Smooth muscle cell (in vitro differentiated cells): ENCODE data around the gene FOXA3. TPM values are rescaled to one million over a fixed set of nuclear protein-coding genes. Genes with fewer than 3 reads are reported as not detected.
A peak's percentile ranks its signal among the peaks of the same experiment; 100 is the strongest.

Source experiments
- DNase-seq: peaks from one replicate; lab custom pipeline; 2025; ENCODE audit not compliant: unreplicated experiment; lab: John Stamatoyannopoulos, UW
- H2AFZ ChIP-seq: fragments of 200-600 bp; sonication (generic); 2 replicates; pipeline ENCODE4 v1.6.0; 2016; ENCODE audit warnings: antibody characterized with exemption, low read depth, mild to moderate bottlenecking
- H3F3A ChIP-seq: fragments of 200-600 bp; sonication (generic); 2 replicates; pipeline ENCODE4 v1.6.0; 2017; ENCODE audit warnings: antibody characterized with exemption, low read depth
- H3K27ac ChIP-seq: fragments of 200-600 bp; sonication (generic); 2 replicates; pipeline ENCODE4 v1.5.1; 2016; ENCODE audit warnings: low read depth, mild to moderate bottlenecking
- H3K27me3 ChIP-seq: fragments of 200-600 bp; sonication (generic); 2 replicates; pipeline ENCODE4 v1.6.1; 2016; ENCODE audit warnings: low read depth, mild to moderate bottlenecking
- H3K36me3 ChIP-seq: fragments of 200-600 bp; sonication (generic); 2 replicates; pipeline ENCODE4 v1.5.1; 2016; ENCODE audit warnings: low read depth
- H3K4me1 ChIP-seq: fragments of 200-600 bp; sonication (generic); 2 replicates; pipeline ENCODE4 v1.5.1; 2016; ENCODE audit warnings: low read depth
- H3K4me2 ChIP-seq: fragments of 200-600 bp; sonication (generic); 2 replicates; pipeline ENCODE4 v1.6.0; 2016; ENCODE audit warnings: mild to moderate bottlenecking
- H3K4me3 ChIP-seq: fragments of 200-600 bp; sonication (generic); 2 replicates; pipeline ENCODE4 v1.5.1; 2016; ENCODE audit warnings: mild to moderate bottlenecking
- H3K79me2 ChIP-seq: fragments of 200-600 bp; sonication (generic); 2 replicates; pipeline ENCODE4 v1.6.0; 2016; ENCODE audit warnings: low read depth, mild to moderate bottlenecking
- H3K9ac ChIP-seq: fragments of 200-600 bp; sonication (generic); 2 replicates; pipeline ENCODE4 v1.6.0; 2016; ENCODE audit warnings: low read depth
- H3K9me3 ChIP-seq: fragments of 200-600 bp; sonication (generic); replicated peaks from 2 replicates; pipeline ENCODE4 v1.5.1; 2016; ENCODE audit warnings: low read depth
- H4K20me1 ChIP-seq: fragments of 200-600 bp; sonication (generic); 2 replicates; pipeline ENCODE4 v1.6.0; 2016; ENCODE audit warnings: low read depth
- CTCF ChIP-seq: fragments of 200-600 bp; sonication (generic); IDR thresholded peaks from 2 replicates; pipeline ENCODE4 v1.5.1; 2017; ENCODE audit warnings: borderline replicate concordance, mild to moderate bottlenecking, antibody characterized with exemption; ENCODE audit not compliant: insufficient read depth, poor library complexity, severe bottlenecking
- WGBS: methylation state at CpG from one replicate; pipeline ENCODE4 v1.1.7; 2016; ENCODE audit warnings: low lambda C conversion rate; 5-methylcytosine and 5-hydroxymethylcytosine counted together
- polyA plus RNA-seq: library from polyadenylated mRNA; unstranded; fragments of >200 nt; fragmentation: Nextera tagmentation; extraction: Ambion mirVana; gene quantifications from 2 replicates; pipeline ENCODE4 v1.2.1, GENCODE V29; 2016
- total RNA-seq: library from RNA; depleted of rRNA; stranded (reverse); fragments of >200 nt; gene quantifications from 2 replicates; pipeline ENCODE4 v1.2.3, GENCODE V29; 2014

FOXA3 gene
- total and polyA plus RNA-seq, 2 experiments from 2014 or later, result 0.50 to 0.76 TPM

- H3K27me3 ChIP-seq, result no peaks in the 10 kb centered on the region
- no peaks in the 10 kb centered on the region for H3F3A ChIP-seq
- no peaks in the 10 kb centered on the region for H3K79me2 ChIP-seq
- no peak for DNase-seq
- TF ChIP-seq CTCF, result no peak
- H3K27ac ChIP-seq, result no peak overlapping the region
- no peak overlapping the region for H2AFZ ChIP-seq
- H3K4me2 ChIP-seq, result no peak overlapping the region
- peaks cover 12% of the 10 kb centered on the region for H3K4me1 ChIP-seq
- no peaks in the 10 kb centered on the region for H4K20me1 ChIP-seq
- no peaks in the 10 kb centered on the region for H3K36me3 ChIP-seq
- no peaks in the 10 kb centered on the region for H3K9me3 ChIP-seq
- 94% methylated on average over 31 of the region's 34 CpGs for WGBS
- no peak overlapping the region for H3K4me3 ChIP-seq
- no peak overlapping the region for H3K9ac ChIP-seq
Observed at GRCh38 chr19:45872095-45872919, 8.2 kb downstream of the FOXA3 start.

GRCh38 chr19:45873219-45873772 is 9.2 kb downstream of the FOXA3 start:
- WGBS, result 97% methylated on average over 7 of the region's 7 CpGs
- DNase-seq, result no peak

GRCh38 chr19:45874620-45874966 is 10.5 kb downstream of the FOXA3 start:
- H3K27me3 ChIP-seq, result no peaks in the 10 kb centered on the region
- H3F3A ChIP-seq, result no peaks in the 10 kb centered on the region
- no peak overlapping the region for H3K9ac ChIP-seq
- no peak for TF ChIP-seq CTCF
- no peak overlapping the region for H3K4me3 ChIP-seq
- no peaks in the 10 kb centered on the region for H3K9me3 ChIP-seq
- H3K79me2 ChIP-seq, result no peaks in the 10 kb centered on the region
- no peak overlapping the region for H3K27ac ChIP-seq
- H4K20me1 ChIP-seq, result no peaks in the 10 kb centered on the region
- no peak for DNase-seq
- H3K4me2 ChIP-seq, result no peak overlapping the region
- H3K4me1 ChIP-seq, result peaks cover 12% of the 10 kb centered on the region
- H2AFZ ChIP-seq, result no peak overlapping the region
- H3K36me3 ChIP-seq, result no peaks in the 10 kb centered on the region
- 93% methylated on average over 7 of the region's 7 CpGs for WGBS

More at GRCh38 chr19:45873219-45873772, 9.2 kb downstream of the FOXA3 start:
- no peaks in the 10 kb centered on the region for H3K36me3 ChIP-seq
- H2AFZ ChIP-seq, result no peak overlapping the region
- H3K9me3 ChIP-seq, result no peaks in the 10 kb centered on the region
- H3K27ac ChIP-seq, result no peak overlapping the region
- H3K4me3 ChIP-seq, result no peak overlapping the region
- H3K4me2 ChIP-seq, result no peak overlapping the region
- H3K79me2 ChIP-seq, result no peaks in the 10 kb centered on the region
- H3K4me1 ChIP-seq, result peaks cover 12% of the 10 kb centered on the region
- H3F3A ChIP-seq, result no peaks in the 10 kb centered on the region
- no peak overlapping the region for H3K9ac ChIP-seq
- H3K27me3 ChIP-seq, result no peaks in the 10 kb centered on the region
- TF ChIP-seq CTCF, result no peak
- H4K20me1 ChIP-seq, result no peaks in the 10 kb centered on the region

- Histone ChIP-seq H3K4me2 (peak overlapping the region; percentile 85), H3F3A (no peaks in the 10 kb centered on the region), H3K9ac (peak overlapping the region; percentile 88), H3K79me2 (no peaks in the 10 kb centered on the region), H3K4me3 (peak overlapping the region; percentile 41), H3K36me3 (no peaks in the 10 kb centered on the region), H3K27ac (peak overlapping the region; percentile 85), H3K27me3 (no peaks in the 10 kb centered on the region), H3K4me1 (peaks cover 12% of the 10 kb centered on the region), H4K20me1 (no peaks in the 10 kb centered on the region), H3K9me3 (no peaks in the 10 kb centered on the region), H2AFZ (peak overlapping the region; percentile 91)
- DNase-seq, result no peak
- TF ChIP-seq CTCF, result no peak
- WGBS, result 69% methylated on average over 4 of the region's 4 CpGs
Observed at GRCh38 chr19:45876161-45876410, 12.0 kb downstream of the FOXA3 start.
